Fibroblast of pulmonary artery (primary cell): Measurements from ENCODE around the gene SLC44A5.

Source experiments
- DNase-seq: peaks from one replicate; pipeline ENCODE4 v3.0.0-alpha.2; 2010; ENCODE audit warnings: low read depth
- H3K4me3 ChIP-seq: replicated peaks from 2 replicates; pipeline ENCODE4 v1.5.1; 2011; ENCODE audit warnings: low read depth, mild to moderate bottlenecking, control low read depth, low read length, moderate library complexity
- TF ChIP-seq, protein P1 (sequence below): IDR thresholded peaks from 2 replicates; pipeline ENCODE4 v1.5.1; 2011; ENCODE audit warnings: mild to moderate bottlenecking, control low read depth, low read length, inconsistent platforms; ENCODE audit errors: missing control alignments

SLC44A5 gene

DNA sequence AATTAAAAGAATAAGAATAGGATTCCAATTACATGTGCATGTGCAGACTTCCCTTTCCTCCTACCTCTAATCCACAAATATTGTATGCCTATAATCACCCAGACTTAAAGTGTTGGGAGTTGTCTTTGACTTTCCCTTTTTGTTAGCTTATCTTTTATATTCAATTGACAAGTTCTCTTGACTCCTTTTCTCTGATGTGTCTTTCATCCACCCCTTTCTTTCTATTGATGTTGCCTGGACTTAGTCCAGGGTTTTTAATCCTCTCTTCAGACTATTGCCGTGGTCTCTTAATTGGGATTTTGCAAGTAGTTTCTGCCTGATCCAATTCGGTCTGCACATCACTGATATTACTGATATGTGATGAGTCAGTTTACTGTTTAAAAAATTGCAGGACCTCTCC lies 305.9 kb downstream of the SLC44A5 start:
- H3K4me3 ChIP-seq: no peak overlapping the region
- DNase-seq: no peak
- TF ChIP-seq, protein P1, sequence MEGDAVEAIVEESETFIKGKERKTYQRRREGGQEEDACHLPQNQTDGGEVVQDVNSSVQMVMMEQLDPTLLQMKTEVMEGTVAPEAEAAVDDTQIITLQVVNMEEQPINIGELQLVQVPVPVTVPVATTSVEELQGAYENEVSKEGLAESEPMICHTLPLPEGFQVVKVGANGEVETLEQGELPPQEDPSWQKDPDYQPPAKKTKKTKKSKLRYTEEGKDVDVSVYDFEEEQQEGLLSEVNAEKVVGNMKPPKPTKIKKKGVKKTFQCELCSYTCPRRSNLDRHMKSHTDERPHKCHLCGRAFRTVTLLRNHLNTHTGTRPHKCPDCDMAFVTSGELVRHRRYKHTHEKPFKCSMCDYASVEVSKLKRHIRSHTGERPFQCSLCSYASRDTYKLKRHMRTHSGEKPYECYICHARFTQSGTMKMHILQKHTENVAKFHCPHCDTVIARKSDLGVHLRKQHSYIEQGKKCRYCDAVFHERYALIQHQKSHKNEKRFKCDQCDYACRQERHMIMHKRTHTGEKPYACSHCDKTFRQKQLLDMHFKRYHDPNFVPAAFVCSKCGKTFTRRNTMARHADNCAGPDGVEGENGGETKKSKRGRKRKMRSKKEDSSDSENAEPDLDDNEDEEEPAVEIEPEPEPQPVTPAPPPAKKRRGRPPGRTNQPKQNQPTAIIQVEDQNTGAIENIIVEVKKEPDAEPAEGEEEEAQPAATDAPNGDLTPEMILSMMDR: no peak

DNA sequence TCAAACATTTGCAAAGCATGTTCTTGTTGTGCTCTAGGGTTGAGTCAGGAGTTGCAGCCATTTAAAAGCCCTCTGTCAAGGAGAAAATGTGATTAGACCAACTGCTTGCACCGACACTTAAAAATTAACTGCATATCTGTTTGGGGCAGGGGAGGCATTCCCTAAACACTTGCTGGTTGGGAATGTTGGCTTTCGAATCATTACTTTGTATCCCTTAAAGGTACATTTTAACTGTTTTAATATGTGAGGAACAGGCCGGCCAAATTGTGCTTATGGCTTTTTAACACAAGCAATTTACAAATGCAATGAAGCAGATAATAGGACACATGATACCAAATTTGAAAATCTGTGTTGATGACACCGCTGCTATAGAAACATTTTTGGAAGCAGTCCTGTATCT lies 317.6 kb downstream of the SLC44A5 start:
- H3K4me3 ChIP-seq: no peak overlapping the region
- TF ChIP-seq, protein P1: no peak
- DNase-seq: no peak

DNA sequence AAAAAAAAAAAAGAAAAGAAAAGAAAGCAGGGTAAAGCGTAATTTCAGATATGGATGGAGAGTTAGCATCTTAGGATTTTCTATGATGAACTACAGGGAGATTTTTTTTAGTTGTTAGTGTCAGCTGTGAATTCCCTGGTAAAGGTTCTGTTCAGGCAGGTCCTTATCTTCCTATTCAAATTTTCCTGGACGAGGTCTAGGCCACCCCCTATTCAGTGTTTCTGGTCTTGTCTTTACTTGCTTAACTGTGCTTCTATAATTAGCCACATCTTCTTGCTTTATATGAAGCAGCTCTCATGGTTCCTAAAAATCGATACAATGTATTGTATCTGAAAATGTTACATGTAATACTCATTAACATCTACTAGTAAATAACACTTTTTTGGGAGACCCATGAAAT lies 318.9 kb downstream of the SLC44A5 start:
- no peak overlapping the region for H3K4me3 ChIP-seq
- DNase-seq: no peak
- TF ChIP-seq, protein P1: no peak

DNA sequence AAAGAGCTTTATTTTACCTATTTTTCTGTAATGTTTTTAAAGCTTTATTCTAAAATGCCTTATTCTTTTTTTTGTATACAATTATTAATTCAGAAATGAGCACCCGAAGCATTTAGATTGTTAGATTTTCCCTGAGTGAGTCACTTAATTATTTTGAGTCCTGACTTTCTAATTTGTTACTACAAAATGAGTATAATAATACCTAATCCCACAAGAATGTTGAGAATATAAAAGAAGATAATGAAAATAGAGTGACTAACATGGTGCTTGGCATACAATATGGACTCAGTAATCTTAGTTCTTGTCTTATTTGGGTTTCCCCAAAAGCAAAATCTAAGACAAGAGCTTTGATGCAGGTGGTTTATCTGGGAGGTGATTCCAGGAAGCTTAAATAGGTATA lies 334.5 kb downstream of the SLC44A5 start:
- TF ChIP-seq, protein P1: no peak
- H3K4me3 ChIP-seq: no peak overlapping the region
- DNase-seq: no peak

DNA sequence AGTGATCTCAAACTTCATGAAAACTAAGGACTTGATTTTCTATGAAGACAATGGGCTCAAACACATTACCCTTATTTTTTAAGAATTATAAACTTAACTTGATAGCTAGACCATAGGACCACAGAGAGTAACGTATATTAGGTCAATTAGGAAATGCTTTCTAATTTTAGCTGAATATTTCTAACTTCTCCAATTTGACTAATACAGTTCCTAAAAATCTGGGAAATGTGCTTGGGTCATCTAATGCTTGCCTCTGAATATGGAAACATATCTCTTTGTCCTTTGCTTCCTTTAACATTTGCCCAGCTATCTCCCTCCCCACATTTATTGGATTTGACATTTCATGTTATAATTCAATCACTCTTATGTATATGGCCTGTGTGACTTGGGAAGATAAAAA lies 335.3 kb downstream of the SLC44A5 start:
- H3K4me3 ChIP-seq: no peak overlapping the region
- TF ChIP-seq, protein P1: no peak
- DNase-seq: no peak

DNA sequence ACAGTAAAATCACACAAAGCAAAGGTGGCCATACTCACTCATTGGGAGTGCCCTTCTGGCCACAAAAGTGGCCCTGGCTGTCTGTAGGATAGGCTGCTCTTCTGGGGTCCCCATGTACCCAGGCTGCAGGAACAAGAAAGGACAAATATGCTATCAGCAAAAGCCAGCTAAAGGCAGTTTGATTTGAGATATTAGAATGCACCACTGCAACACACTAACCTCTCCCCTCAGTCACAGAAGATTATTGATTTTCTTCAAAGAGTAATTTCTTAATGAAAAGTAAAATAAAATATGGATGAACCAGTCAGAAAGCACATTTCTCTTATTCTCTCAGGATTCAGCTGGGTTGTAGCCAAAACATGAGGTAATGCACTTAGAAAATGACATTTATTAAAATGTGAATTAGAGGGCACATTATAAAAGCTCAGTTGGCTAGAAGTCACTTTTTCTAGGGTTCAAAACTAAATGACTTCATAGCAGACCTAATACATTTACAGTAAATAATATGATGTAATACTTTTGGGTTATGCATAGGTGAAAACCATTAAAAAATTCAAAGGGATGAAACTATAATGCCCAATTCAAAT lies 335.9 kb downstream of the SLC44A5 start:
- TF ChIP-seq, protein P1: no peak
- DNase-seq: no peak
- H3K4me3 ChIP-seq: no peak overlapping the region

- TF ChIP-seq, protein P1: no peak
- no peak overlapping the region for H3K4me3 ChIP-seq
- no peak for DNase-seq
These were observed 337.8 kb downstream of the SLC44A5 start for GRCh38 chr1:75273110-75273509.
